HG03439 (cell line): ENCODE measurements around the gene NOD1.

Experiments
- ATAC-seq: cut with Tn5 transposase; IDR thresholded peaks from one replicate; pipeline ENCODE4 v1.9.1; 2021; ENCODE audit warnings: mild to moderate bottlenecking, moderate library complexity; ENCODE audit not compliant: unreplicated experiment

Gene NOD1

GRCh38 chr7:30472081-30472783 is 6.4 kb downstream of the NOD1 start:
- ATAC-seq, result no peak

GRCh38 chr7:30471205-30471604 is 7.4 kb downstream of the NOD1 start:
- ATAC-seq, result no peak

GRCh38 chr7:30470771-30471170 is 7.8 kb downstream of the NOD1 start:
- no peak for ATAC-seq

- no peak for ATAC-seq
Observed at GRCh38 chr7:30470163-30470770, 8.3 kb downstream of the NOD1 start.

GRCh38 chr7:30469303-30469702 is 9.3 kb downstream of the NOD1 start:
- ATAC-seq, result no peak

GRCh38 chr7:30468791-30469190 is 9.8 kb downstream of the NOD1 start:
- no peak for ATAC-seq

GRCh38 chr7:30468041-30468440 is 10.5 kb downstream of the NOD1 start:
- no peak for ATAC-seq

- ATAC-seq, result no peak
Observed at GRCh38 chr7:30467271-30467670, 11.3 kb downstream of the NOD1 start.

- ATAC-seq, result no peak
Observed at GRCh38 chr7:30466266-30466665, 12.3 kb downstream of the NOD1 start.

- no peak for ATAC-seq
Observed at GRCh38 chr7:30465811-30466180, 12.8 kb downstream of the NOD1 start.

GRCh38 chr7:30465046-30465810 is 13.4 kb downstream of the NOD1 start:
- ATAC-seq, result no peak

GRCh38 chr7:30464231-30464671 is 14.3 kb downstream of the NOD1 start:
- no peak for ATAC-seq

- ATAC-seq, result peak; percentile 72
Observed at GRCh38 chr7:30463405-30464145, 15.0 kb downstream of the NOD1 start.

GRCh38 chr7:30462179-30462578 is 16.4 kb downstream of the NOD1 start:
- no peak for ATAC-seq

GRCh38 chr7:30460246-30460633 is 18.3 kb downstream of the NOD1 start:
- ATAC-seq, result no peak

GRCh38 chr7:30459591-30460245 is 18.9 kb downstream of the NOD1 start:
- ATAC-seq, result no peak

- ATAC-seq, result no peak
Observed at GRCh38 chr7:30458311-30458710, 20.3 kb downstream of the NOD1 start.

- ATAC-seq, result no peak
Observed at GRCh38 chr7:30453921-30454320, 24.7 kb downstream of the NOD1 start.

- no peak for ATAC-seq
Observed at GRCh38 chr7:30453016-30453415, 25.6 kb downstream of the NOD1 start.

GRCh38 chr7:30452280-30452930 is 26.2 kb downstream of the NOD1 start:
- ATAC-seq, result no peak
